8988T (cell line): Measurements from ENCODE around the gene CLIC3.

Source experiments
- DNase-seq: peaks from one replicate; pipeline ENCODE4 v3.0.0; 2011

CLIC3 gene

DNA sequence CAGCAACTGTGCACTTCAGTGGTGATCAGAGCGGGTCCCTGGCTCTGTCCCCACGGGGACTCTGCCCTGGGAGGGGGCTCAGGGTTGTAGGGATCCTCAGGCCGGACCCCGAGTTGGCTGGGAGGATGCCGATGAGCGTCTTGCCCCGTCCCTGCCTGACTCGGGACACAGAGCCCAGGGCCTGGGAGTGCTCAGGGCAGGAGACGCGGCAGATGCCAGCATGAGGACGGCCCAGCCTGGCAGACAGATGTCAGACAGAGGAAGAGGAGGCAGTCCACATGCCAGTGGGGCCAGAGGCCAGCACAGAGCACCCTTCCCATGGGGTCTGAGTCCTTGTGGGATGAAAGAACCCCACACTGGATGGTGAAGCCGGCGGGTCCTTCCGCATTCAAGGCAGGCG is 33.0 kb downstream of the CLIC3 start:
- no peak for DNase-seq

DNA sequence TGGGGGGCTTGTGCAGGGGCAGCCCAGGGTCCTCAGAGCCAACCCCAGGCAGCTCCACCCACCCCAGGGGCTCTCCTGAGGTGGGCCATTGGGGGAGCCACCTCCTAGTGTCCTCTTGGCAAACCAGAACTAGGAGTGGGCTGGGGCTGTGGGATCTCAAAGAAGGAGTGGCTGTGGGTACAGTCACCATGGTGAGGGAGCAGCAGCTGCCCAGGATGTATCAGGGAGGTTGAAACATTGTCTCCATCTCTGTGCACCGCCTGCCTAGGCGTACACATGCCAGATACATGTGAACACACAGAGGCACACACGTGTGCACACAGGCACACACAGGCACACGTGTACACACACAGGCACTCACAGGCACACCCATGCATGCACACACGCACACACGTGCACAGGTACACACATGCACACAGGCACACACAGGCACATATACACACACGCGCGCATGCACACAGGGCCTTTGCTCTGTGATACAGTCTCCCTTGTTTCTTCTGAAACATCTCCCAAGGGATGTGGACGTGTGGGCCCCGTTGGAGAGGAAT is 33.6 kb downstream of the CLIC3 start:
- DNase-seq: no peak

DNA sequence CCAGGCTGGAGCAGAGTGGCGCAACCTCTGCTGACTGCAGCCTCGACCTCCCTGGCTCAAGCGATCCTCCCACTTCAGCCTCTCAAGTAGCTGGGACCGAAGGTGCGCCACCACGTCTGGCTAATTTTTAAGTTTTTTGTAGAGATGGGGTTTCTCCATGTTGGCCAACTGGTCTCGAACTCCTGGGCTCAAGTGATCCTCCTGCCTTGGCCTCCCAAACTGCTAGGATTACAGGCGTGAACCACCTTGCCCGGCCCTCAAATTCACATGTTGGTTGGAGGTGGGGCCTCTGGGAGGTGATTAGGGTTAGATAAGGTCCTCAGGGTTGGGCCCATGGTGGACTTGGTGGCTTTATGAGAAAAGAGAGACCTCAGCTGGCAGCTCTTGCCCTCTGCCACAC is 34.2 kb downstream of the CLIC3 start:
- no peak for DNase-seq

DNA sequence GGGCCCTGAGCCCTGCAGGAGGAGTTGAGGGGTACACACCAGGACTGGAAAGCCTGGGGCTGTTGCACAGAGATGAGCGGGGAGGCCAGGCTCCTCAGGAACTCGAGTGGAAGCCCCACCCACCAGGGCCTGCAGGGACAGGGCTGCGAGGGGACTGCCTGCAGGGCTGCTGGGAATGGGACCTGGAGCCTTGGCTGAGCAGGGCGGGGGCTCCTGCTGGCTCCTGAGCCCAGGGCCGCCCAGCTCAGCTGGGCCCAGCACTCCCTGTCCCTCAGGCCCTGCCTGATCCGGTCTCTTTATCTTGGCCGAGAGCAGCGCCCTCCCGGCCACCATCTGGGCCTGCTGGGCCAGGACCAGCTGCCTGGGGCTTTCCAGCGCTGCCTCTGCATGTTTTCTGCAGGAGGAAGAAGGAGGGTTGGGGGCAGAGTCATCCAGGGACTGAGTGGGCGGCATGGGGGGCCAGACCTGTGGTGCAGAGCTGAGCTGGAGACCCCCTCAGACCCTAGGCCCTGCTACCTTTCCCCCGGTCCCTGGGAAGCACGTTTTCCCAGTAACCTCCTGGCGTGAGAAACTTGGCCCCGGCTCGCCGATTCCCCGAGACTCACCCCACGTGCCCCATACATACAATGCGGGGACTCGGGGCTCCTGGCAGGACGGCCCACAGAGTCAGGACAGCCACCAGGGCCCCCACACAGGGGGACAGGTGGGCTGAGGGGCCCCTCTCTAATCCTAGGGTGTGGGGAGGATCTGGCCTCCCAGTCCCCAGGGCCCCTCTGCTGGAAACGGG is 34.9 kb downstream of the CLIC3 start:
- DNase-seq: no peak

DNA sequence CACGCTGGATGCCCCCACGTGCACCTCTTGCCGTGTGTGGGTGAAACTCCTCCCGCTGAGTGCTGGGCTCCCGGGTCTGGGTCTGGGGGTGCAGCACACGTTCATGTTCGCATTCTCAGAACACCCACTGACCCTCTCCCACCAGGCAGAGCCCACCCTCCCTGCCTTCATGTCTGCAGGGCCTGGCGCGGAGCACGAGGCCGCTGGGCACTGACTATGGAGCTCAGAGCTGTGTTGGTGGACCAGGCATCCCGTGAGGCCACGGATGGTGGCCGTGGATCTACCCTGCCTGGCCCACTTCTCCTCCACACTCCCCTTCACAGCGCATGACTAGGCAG is 35.5 kb downstream of the CLIC3 start:
- no peak for DNase-seq

DNA sequence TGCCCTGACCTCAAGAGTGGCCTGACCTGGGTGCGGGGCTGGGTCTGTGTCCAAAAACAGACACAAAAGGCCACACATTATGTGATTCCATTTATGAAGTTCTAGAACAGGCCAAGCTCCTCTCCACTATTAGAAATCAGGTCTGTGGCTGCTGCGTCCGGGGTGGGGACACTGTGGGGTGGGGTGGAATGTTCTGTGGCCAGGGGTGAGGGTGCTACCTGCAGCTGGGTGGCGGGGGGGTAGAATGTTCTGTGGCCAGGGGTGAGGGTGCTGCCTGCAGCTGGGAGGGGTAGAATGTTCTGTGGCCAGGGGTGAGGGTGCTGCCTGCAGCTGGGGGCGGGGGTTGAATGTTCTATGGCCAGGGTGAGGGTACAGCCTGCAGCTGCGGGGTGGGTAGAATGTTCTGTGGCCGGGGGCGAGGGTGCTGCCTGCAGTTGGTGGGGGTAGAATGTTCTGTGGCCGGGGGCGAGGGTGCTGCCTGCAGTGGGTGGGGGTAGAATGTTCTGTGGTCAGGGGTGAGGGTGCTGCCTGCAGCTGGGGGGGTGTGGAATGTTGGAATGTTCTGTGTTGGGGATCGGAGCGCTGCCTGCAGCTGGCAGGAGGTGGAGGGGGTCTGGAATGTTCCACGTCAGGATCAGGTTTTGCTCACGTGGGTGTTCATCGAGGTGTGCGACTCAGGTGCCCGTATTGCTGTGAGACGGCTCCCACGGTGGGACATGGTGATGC is 36.0 kb downstream of the CLIC3 start:
- DNase-seq: no peak

DNA sequence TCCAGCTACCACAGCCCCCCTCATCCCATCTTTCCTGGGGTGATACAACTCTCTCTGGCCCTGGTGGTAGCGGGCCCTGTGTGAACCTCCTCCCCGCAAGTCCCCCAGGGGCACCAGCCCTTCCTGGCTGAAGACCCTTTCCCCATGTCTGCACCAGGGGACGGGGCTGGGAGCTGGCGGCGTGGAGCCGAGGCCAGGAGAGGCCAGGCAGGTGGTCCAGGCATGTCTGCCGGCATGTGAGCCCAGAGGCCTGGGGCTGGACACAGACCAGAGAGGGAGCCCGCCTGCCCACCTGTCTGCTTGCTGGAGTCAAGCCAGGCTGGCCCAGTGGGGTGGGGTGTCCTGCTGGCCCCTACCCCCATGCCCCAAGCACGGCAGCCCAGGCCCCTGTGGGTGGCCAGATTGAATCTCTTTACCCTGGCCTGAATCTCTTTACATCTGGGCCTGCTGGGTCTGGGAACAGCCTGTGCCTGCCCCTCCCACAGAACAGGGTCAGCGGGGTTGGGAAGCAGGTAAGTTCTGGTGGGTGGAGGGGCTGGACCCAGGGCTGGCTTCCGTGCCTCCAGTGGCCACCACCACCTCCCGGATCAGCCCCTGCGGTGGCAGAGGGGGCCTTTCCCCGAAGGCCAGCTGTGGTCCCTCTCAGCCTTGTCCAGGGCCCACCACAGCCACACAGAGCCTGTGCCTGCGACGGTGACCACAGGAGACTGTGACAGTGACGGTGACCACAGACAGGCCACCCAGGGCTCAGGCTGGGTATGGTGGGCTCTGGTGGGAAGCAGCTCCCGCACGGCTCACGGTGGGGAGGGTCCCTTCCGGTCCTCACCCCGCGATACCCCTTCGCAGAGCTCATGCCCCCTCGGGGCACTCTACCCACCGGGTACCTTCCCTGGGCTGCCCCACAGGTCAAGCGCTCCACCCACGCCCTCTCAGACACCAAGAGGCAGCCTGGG is 37.2 kb downstream of the CLIC3 start:
- DNase-seq: no peak

DNA sequence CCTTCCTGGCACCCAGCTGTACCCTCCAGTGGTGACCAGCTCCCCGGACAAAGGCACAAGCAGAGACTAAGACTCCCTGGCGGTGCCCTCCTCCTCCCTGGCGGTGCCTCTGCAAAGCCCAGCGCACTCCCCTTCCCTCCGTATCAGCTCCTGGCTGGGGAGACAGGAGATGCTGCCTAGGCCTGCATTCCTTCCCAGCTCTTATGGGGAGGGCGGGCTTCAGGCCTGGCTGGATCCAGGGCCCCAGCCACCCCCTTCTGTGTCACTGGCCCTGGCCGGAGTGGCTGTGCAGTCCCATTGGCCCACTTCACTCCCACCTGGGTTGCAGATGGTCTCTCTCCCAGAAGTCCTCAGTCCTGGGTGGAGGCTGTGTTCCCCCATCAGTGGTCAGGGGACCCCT is 37.9 kb downstream of the CLIC3 start:
- no peak for DNase-seq

DNA sequence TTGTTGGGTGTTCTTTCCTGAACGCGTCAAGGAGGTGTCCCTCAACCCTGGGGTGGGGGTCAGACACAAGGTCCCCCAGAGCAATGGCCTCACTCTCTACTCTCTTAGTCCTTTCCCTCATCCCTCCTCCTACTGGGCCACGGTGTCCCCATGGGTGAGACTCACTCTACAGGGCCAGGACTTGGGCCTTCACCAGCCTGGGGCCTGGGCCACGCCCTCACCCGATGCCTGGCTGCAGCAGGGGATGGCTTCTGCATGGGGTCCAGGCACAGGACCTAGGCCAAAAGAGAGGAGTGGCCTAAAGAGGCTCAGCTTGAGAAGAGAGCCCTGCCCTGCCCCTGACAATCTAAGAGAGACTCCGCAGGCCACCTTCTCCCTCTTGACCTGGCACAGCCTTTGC is 38.5 kb downstream of the CLIC3 start:
- no peak for DNase-seq

DNA sequence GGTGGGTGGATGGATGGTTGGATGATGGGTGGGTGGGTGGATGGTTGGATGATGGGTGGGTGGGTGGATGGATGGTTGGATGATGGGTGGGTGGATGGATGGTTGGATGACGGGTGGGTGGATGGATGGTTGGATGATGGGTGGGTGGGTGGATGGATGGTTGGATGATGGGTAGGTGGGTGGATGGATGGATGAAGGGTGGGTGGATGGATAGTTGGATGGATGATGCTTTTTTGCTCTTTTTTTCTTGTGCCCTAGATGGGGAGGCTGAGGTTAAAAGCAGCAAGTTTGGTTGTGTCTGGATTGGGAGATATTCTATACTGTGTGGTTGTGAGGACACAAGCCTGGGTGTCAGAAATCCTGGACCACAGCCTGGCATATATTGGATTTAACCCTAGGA is 38.9 kb downstream of the CLIC3 start:
- no peak for DNase-seq

DNA sequence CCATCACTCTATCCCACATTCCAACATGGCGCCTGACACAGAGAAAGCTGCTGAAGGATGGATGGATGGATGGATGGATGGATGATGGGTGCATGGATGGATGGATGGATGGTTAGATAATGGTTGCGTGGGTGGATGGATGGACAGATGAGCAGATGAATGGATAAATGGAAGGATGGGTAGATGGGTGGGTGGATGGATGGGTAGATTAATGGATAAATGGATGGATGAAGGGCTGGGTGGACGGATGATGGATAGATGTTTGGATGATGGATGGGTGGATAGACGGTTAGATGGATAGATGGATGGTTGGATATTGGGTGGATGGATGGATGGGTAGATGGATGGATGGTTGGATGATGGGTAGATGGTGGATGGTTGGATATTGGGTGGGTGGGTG is 39.8 kb downstream of the CLIC3 start:
- DNase-seq: no peak

DNA sequence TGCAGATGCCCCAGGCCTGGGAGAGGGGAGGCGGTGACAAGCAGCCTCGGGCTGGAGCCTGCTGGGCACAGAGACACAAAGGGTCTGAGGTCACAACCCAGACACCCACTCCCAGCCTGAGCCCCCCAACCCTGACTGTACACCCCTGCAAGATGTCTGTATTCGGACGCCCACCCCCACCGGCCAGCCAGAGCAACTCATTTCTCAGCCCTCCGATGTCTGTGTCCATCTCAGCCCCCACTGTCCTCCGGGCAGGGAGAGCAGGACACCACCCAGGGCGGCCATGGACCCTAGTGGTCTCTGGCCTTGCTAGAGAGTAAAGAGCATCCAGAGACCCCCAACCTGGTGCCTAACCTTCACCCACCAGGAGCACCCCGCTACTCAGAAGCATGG is 40.4 kb downstream of the CLIC3 start:
- no peak for DNase-seq

DNA sequence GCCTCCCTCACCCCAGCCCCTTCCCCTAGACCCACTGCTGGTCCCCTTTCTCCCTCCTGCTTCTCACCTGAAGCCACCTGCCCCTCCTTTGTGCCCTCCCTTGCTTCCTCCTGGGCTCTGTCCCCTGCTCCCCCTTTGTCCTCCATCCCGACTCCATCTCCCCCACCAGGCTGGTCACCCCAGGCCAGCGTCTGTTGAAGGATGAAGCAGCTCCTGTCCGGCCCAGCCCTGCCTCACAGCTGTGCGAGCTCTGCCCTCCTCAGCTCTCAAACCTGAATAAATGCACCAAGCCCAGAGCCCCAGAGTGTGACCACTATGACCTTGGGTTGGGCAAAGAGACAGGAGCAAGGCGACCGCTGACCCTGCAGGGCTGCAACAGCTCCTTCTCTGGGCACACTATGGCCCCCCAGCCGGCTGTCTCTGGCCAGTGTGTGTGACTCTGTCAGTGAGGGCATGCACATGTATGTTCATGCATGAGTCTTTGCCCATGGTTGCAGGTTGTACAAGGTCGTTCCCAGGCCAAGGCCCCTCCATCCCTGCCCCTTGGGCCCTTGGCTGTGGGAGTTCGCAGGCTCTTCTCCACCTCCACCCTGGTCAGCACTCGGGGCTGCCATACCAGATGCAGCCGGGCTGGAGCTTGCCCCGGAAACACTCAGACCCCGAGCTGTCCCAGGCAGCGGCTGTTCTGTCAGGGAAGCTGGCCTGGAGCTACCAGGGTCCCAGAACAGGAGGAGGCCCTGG is 41.0 kb downstream of the CLIC3 start:
- DNase-seq: no peak

DNA sequence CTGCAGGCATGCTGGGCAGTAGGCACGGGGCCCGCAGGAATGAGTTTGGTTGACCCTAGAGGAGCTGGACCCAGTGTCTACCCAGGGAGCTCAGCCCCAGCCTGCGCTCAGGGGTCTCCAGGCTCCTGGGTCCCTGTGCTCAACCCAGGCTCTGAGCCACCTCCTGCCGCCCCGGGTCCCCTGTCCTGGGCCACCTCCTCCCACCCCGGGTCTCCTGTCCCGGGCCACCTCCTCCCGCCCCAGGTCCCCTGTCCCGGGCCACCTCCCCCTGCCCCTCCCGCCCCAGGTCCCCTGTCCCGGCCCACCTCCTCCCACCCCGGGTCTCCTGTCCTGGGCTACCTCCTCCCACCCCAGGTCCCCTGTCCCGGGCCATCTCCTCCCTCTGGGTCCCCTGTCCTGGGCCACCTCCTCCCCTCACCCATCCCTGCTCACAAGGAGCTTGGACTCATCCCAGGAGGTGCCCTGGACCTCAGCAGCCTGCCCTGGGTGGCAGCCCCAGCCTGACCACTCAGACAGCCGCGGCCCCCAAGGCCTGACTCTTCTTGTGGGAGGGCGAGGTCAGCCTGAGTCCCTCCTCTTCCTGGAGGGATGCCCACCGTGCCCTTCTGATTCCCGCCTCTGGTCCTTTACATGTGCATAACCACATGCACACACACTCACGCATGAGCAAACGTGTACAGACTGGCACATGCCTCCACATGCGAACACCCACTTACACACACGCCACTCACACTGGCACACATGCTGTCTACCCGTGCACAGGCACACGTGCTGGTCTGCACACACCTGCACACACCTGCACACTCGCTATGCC is 41.9 kb downstream of the CLIC3 start:
- DNase-seq: no peak

DNA sequence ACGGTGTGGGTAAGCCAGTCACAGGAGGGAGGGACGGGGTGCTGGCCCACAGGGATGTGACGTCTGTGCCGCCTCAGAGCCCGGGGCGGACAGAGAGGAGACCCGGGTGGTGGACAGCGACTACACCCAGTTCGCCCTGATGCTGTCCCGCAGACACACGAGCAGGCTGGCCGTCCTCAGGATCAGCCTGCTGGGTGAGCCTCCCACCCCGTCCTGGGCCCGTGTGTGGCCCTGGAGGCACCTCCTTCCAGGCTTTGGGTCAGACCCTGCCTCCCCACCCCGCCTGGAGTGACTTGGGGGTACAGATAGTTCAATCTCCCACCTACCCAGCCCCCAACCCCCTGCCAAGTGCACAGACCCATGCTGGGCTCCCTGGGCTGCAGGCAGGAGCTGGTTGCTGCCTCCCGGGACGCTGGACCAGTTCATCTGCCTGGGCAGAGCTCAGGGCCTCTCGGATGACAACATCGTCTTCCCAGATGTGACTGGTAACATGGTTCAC is 42.5 kb downstream of the CLIC3 start:
- DNase-seq: no peak

DNA sequence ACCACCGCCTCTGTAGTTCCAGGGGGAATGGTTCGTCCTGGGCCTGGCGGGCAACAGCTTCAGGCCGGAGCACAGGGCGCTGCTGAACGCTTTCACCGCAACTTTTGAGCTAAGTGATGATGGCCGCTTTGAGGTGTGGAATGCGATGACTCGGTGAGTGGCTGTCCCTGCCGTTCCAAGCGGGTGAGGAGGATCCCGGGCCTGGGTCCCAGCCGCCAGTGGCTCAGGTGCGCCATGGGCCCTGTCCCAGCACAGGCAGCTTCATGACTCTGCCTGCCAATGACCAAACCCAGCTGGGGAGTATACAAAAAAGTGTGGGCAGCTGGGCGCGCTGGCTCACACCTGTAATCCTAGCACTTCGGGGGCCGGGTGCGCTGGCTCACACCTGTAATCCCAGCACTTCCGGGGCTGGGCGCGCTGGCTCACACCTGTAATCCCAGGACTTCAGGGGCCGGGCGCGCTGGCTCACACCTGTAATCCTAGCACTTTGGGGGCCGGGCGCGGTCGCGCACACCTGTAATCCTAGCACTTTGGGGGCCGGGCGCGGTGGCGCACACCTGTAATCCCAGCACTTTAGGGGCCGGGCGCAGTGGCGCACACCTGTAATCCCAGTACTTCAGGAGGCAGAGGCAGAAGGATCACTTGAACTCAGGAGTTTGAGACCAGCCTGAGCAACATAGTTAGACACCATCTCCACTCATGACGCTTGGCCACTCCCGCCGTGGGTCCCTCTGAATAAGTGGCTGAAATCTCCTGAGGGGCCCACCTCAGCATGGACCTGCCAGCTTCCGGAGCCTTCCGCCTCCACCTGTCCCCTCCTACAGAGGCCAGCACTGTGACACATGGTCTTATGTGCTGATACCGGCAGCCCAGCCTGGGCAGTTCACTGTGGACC is 43.2 kb downstream of the CLIC3 start:
- no peak for DNase-seq

DNA sequence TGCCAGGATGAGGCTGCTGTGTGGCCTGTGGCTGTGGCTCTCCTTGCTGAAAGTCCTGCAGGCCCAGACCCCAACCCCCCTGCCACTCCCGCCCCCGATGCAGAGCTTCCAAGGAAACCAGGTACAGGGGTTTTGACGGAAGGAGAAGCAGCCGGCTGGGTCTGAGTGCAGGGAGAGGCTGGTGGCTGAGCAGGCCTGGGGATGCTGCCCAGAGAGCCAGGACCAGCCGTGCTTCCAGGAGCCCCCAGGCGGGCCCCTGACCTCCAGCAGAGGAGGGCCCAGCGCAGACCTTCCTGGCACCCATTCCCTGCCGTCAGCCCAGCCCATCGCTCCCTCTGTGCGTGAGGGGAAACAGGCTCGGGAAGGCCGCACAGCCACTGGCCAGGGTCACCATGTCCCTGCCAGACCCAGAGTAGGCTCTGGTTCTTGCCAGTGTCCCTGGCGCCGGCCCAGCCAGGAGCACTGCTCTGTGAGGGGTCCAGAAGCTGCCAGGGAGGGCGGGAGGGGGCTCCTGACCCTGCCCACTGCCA is 44.0 kb downstream of the CLIC3 start:
- no peak for DNase-seq

DNA sequence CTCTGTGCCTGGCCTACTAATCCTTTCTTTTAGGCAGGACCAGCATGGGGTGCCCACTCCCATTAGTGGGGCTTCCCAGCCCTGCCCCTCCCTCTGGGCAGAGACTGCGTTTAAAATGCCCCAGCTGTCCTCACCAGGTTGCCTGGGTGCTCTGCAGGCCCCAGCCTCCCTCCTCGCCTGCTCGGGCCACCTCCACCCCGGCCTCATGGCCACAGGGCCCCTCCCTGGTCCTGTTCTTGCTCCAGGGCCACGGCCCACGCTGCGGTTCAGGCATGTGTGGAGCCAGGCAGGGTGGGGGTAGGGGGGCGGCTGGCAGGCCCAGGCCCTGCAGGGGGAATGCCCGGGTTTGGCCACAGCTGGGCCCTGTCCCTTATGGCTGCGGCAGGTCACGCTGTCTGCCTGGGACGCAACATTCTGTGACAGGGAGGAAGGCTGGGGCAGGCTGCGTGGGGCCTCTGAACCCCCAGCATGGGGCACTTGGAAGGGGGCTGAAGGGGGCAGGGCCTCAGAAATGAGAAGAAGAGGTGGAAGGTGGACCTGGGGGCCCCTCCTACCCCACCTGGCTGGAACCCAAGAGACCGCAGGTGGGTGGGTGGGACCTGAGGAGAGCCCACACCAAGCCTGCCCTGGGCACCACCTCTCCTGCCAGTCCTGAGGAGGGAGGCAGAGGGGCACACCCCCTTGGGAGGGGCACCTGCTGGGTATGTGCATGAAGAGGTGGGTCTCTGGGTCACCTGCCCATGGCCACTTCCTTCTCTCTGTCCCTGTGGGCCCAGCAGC is 44.6 kb downstream of the CLIC3 start, which contains the start of gene LCN12:
Gene LCN12 (plus strand): TSS at position 733 of the 780 bp plus-strand sequence. CDS start 55 bp downstream, outside the sequence.
- DNase-seq: no peak

DNA sequence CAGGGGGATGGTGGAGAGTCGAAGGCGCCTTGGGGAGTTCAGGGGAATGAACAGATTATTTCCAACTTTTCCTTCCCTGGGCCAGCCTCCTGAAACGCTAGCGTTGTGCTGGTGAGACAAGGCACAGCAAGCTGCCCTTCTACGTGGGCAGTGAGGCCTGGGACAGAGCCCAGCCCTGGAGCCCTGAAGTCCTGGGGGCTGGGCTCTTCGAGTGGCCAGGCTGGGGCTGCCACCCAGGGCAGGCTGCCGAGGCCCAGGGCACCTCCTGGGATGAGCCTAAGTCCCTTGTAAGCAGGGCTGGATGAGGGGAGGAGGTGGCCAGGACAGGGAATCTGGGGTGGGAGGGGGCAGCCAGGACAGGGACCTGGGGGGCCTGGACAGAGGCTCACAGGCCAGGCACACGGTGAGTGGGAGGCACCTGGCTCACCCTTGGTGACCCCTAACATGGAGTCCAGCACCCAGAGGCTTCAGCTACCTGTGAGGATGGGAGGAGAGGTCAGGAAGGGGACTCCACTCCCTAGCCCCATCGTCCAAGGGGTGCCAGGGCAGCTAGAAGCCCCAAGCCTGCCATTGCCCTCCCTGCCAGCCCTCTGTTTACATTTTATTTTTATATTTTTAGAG is 45.6 kb downstream of the CLIC3 start:
- DNase-seq: no peak
